ENCODE measurements around the gene MTA2.

The MTA2 gene

DNA sequence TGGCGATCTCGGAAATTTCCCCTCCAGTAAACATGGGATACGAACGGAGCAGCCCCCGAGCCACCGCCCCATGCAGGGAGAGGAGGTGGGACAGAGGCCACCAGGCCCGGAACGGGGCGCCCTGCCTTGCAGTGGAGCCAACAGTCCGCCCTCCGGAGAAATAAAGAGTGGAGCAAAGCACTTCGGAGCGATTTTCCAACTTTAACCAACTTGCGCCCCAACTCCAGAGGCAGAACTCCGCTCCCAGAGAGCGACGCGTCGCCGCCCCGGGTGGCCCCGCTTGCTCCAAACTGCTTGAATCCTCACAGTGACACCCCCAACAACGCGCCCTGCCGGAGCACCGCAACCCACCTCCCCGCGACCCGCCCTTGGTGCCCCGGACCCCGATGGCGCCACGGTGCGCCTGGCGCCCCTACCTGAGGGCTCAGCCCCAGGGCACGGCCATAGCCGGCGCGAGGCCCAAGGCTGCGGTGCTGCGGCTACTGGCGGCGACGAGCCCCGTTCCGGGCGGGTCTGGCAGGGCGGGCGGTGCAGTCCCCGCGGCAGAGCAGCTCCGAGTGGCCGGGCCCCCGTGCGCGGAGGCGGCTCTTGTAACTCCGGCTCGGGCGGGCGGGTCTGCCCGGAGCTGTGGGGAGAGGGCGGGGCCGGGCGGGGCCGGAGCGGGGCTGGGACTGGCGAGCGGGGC, 55.3 kb downstream of the MTA2 start, which contains the start of gene AHNAK:
AHNAK (minus strand) TSS at position 563 of the 685 bp plus-strand sequence. CDS start 10,708 bp downstream, outside the sequence.
- DNase-seq (ENCODE audit: low read depth) = peak; percentile 51

DNA sequence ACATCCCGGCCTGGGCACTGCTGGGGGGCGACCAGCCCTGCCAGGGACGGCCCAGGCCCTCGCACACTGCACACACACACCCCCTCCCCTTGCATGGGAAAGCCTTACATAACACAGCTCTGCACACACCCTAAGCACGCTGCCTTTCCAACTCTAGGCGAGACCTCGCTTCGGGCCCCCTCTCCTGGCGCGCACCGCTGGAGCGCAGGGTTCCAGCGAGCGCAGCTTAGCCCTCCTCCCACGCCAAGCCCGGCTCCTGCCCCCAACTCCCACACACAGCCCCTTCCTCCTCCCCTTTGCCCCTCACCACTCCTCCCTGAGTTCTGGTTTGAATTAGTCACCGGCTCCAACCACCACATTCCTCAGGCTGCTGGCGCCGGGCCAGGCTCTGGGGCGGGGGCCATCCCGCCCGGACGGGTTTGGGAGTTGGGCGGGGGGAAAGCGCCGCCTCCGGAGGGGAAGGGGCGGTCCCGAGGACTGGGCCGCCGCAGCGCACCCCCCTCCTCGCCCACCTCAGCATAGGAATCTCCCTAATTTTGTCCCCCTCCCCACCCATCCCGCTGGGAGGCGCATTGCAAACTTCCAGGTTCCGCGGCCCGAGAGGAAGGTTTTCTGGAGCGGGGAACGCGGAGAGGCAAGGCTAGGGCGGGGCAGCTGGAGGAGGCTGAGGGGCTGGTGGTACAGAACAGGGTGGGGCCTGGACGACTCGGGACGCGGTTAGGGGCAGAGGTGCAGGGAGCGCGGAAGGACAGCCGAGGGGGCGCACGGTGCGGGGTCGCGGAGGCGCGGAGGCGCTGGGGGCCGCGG, 56.0 kb downstream of the MTA2 start:
- peak; percentile 56 for DNase-seq (ENCODE audit: low read depth)

DNA sequence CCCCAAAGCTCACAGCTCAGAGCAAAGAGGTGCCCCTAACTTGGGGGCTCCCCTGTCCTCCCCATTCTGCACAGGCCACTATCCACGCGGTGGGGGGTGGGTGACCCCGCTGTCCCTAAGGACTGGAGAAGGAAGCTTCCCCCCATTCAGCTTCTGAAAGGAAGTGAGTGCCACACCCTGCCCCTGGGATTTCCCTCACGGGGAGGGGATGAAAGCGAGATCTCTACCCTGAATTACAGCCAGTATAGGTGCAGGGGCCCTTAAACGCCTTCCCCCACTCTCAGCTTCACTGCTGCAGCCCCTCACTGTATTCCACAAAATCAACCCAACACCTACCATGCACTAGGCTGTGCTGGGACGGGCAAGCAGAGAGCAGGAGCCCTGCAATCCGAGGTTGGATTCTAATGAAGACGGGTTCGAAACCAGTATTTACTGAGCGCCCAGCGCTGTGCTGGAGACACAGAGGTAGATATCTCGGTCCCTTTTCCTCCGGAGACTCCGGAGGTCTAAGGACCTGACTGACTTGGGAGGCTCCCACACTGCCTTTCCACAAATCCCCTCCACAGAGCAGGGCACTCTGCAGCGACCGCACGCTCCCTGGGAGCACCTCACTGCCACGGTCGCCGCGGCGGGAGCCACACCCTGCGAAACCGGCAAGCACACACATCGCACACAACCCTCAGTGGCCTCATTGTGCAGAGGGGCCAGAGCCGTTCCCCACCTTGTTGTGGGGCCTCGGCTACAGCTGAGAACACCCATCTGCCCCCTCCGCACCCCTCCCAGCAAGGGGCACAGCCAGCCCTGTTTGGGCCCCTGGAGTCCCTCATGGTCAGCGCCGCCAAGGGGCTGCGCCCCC, 56.9 kb downstream of the MTA2 start:
- no peak for DNase-seq (ENCODE audit: low read depth)

DNA sequence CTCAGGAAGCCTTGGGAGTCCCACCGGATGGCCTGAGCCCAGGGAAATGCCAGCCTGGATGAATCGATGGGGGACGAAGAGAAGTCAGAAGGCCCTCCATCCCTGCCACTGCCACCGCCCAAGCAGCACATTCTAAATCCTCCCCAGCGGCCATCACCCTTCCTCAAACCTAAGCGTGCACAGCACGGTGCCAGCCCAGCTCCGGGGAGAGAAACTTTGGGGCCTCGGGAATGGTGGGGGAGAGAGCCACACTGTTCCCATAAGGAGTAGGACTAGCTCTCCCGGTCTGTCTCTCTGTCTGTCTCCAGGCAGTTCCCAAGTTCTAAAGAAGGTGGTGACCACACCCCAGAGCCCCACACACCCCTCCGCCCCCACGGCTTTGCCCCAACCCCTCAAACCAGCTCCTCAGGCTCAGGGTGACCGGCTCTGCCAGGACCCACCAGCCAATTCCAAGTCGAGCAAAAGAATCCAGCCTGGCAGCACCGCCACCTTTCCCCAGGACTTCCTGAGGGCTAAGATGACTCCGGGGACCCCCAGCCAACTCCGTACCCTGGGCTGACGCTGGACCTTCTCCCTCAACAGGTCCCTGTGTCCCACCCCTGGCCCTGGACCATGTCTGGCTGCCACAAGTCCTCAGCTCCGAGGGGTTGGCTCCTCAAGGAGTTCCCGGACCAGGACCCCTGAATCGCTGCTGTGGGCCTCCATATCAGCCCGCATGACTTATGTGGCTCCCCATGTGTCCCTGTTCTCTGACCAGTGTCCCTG, 57.8 kb downstream of the MTA2 start:
- no peak for DNase-seq (ENCODE audit: low read depth)

All from activated T-cell treated with anti-CD3 and anti-CD28 coated beads for 1 hour (primary cell).